OCI-LY7 (cell line): ENCODE measurements around the gene GGA2. TPM values are rescaled to one million over a fixed set of nuclear protein-coding genes. Genes with fewer than 3 reads are reported as not detected.

ENCODE experiments used
- BruUV-seq: library from RNA; stranded (reverse); fragments of 400-500 nt; replicated peaks from 2 replicates; lab custom pipeline; 2021; lab: Mats Ljungman, UMichigan
- CTCF ChIA-PET: fragments of 300-600 bp; sonication (Branson Sonifier 250); formaldehyde crosslinking; loops from one replicate; lab custom pipeline; 2022; ENCODE audit warnings: antibody characterized with exemption; ENCODE audit not compliant: unreplicated experiment; lab: Charles Lee
- POLR2A ChIA-PET: fragments of 300-600 bp; sonication (Branson Sonifier 250); formaldehyde crosslinking; loops from one replicate; lab custom pipeline; 2022; ENCODE audit warnings: antibody characterized with exemption; lab: Charles Lee
- DNase-seq: peaks from one replicate; pipeline ENCODE4 v3.0.0-alpha.2; 2015; ENCODE audit warnings: low spot score
- H2AFZ ChIP-seq: fragments of 200-600 bp; sonication (generic), shearing (Covaris generic); 2 replicates; pipeline ENCODE4 v1.6.1; 2014; ENCODE audit warnings: mild to moderate bottlenecking, antibody characterized with exemption, low read length, moderate library complexity
- H3K27ac ChIP-seq: fragments of 200-600 bp; sonication (generic); 2 replicates; pipeline ENCODE4 v1.5.1; 2014; ENCODE audit warnings: mixed run types, low read depth, mild to moderate bottlenecking, moderate library complexity, low read length, inconsistent platforms; ENCODE audit not compliant: poor library complexity, severe bottlenecking
- H3K36me3 ChIP-seq: fragments of 200-600 bp; sonication (generic); 2 replicates; pipeline ENCODE4 v1.6.1; 2014; ENCODE audit warnings: mild to moderate bottlenecking, antibody characterized with exemption, low read length, moderate library complexity, mixed read lengths; ENCODE audit not compliant: insufficient read depth
- H3K4me1 ChIP-seq: fragments of 200-600 bp; sonication (generic); 2 replicates; pipeline ENCODE4 v1.5.1; 2014; ENCODE audit warnings: mild to moderate bottlenecking, low read length; ENCODE audit not compliant: insufficient read depth, poor library complexity, severe bottlenecking
- H3K4me2 ChIP-seq: fragments of 200-600 bp; sonication (generic); 2 replicates; pipeline ENCODE4 v1.6.1; 2014; ENCODE audit warnings: mild to moderate bottlenecking, low read length
- H3K4me3 ChIP-seq: fragments of 200-600 bp; sonication (generic); 2 replicates; pipeline ENCODE4 v1.5.1; 2014; ENCODE audit warnings: mild to moderate bottlenecking, low read depth, low read length; ENCODE audit not compliant: poor library complexity, severe bottlenecking
- H3K79me2 ChIP-seq: fragments of 200-600 bp; sonication (generic); 2 replicates; pipeline ENCODE4 v1.6.1; 2016; ENCODE audit warnings: low read depth, mild to moderate bottlenecking, low read length, moderate library complexity, mixed read lengths; ENCODE audit not compliant: insufficient read depth
- H3K9me2 ChIP-seq: fragments of 200-600 bp; sonication (generic); 2 replicates; pipeline ENCODE4 v1.6.1; 2016; ENCODE audit warnings: mild to moderate bottlenecking, low read length, mixed read lengths; ENCODE audit not compliant: insufficient read depth
- H3K9me3 ChIP-seq: fragments of 200-600 bp; sonication (generic); 2 replicates; pipeline ENCODE4 v1.6.1; 2014; ENCODE audit warnings: mild to moderate bottlenecking, mixed run types, low read length, mixed read lengths
- H4K20me1 ChIP-seq: fragments of 200-600 bp; sonication (generic); 2 replicates; pipeline ENCODE4 v1.6.1; 2014; ENCODE audit warnings: mild to moderate bottlenecking, antibody characterized with exemption, low read length, moderate library complexity, mixed read lengths; ENCODE audit not compliant: insufficient read depth
- EZH2phosphoT487 ChIP-seq: fragments of 200-600 bp; sonication (generic); IDR thresholded peaks from 2 replicates; pipeline ENCODE4 v1.6.1; 2018; ENCODE audit warnings: low read depth, borderline replicate concordance, mild to moderate bottlenecking, mixed run types, antibody characterized with exemption, low read length, moderate library complexity, mixed read lengths
- intact Hi-C: fragments of 100-400 bp; cut with micrococcal nuclease; formaldehyde crosslinking; loops from one replicate; pipeline ENCODE4 v1.10.0; 2022; ENCODE audit not compliant: unreplicated experiment
- total RNA-seq, 2 experiments: library from RNA; depleted of rRNA in 1 of 2; stranded (reverse); fragments of >200 nt in 1 of 2; shearing (Covaris generic) in 1 of 2; gene quantifications; 2 replicates each; pipeline ENCODE4 v1.2.3, GENCODE V29; 2014 to 2022
- TF ChIP-seq, protein P1 (sequence below): fragments of 200-600 bp; sonication (generic); conservative IDR thresholded peaks from 2 replicates; pipeline ENCODE4 v1.5.1; 2014; ENCODE audit warnings: mild to moderate bottlenecking, antibody characterized with exemption, low read length, moderate library complexity, mixed read lengths

The GGA2 gene
- total RNA-seq, 2 experiments from 2014 or later: 213 to 580 TPM

DNA sequence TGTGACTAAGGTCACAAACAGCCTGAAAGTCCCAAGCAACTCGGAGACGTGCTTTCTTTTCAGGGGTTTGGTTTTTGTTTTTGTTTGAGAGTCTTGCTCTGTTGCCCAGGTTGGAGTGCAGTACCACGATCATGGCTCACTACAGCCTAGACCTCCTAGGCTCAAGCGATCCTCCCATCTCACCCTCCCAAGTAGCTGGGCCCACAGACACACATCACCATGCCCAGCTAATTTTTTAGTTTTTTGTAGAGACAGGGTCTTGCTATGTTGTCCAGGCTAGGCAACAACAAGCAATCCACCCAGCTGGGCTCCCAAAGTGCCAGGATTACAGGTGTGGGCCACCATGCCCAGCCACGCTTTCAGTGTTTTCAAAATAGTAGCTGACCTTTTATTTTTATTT, 19.8 kb upstream of the GGA2 start:
- peaks cover 85% of the 10 kb centered on the region for H3K36me3 ChIP-seq

DNA sequence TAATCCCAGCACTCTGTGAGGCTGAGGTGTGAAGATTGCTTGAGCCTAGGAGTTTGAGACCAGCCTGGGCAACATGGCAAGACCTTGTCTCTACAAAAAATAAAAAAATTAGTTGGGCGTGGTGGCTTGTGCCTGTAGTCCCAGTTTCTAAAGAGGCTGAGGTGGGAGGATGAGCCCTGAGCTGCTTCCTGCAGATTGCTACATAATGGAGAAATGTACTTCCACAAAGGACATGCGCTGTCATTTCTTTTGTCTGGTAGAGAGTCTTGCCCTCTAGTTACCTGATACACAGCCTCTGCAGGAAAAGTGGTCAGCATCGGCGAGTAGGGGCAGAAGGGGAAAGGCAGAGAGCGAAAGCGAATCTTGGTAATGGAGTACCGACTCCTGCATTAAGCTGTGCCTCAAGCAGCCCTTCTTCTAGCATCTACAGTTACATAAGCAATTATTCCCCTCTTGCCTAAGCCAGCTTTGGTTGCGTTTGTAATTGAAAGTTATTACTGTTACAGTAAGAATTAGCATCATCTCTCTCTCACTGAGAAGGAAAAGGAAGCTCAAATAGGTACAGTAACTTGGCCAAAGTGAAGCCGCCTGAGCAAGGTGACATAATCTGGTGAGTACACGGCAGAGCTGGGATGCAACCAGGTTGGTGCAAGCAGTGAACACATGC, 18.5 kb upstream of the GGA2 start:
- no peak for TF ChIP-seq EZH2phosphoT487
- TF ChIP-seq, protein P1, sequence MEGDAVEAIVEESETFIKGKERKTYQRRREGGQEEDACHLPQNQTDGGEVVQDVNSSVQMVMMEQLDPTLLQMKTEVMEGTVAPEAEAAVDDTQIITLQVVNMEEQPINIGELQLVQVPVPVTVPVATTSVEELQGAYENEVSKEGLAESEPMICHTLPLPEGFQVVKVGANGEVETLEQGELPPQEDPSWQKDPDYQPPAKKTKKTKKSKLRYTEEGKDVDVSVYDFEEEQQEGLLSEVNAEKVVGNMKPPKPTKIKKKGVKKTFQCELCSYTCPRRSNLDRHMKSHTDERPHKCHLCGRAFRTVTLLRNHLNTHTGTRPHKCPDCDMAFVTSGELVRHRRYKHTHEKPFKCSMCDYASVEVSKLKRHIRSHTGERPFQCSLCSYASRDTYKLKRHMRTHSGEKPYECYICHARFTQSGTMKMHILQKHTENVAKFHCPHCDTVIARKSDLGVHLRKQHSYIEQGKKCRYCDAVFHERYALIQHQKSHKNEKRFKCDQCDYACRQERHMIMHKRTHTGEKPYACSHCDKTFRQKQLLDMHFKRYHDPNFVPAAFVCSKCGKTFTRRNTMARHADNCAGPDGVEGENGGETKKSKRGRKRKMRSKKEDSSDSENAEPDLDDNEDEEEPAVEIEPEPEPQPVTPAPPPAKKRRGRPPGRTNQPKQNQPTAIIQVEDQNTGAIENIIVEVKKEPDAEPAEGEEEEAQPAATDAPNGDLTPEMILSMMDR: no peak
- POLR2A ChIA-PET: interaction anchor here (0.6 to 0.9 kb wide), 2 partner anchors 8 to 30 kb away, joined by 4 read pairs; no protein-coding TSS in a partner anchor
- Histone ChIP-seq H3K79me2 (no peaks in the 10 kb centered on the region), H4K20me1 (no peaks in the 10 kb centered on the region), H3K4me3 (no peak overlapping the region), H3K36me3 (peaks cover 85% of the 10 kb centered on the region), H3K9me2 (no peaks in the 10 kb centered on the region), H3K4me1 (peaks cover 7% of the 10 kb centered on the region), H3K4me2 (no peak overlapping the region), H3K27ac (no peak overlapping the region), H2AFZ (no peak overlapping the region), H3K9me3 (no peaks in the 10 kb centered on the region)
- intact Hi-C loops: no loop called here
- no peak for DNase-seq
- CTCF ChIA-PET: no interaction called here
- BruUV-seq: no TSS peak

More for the DNA sequence above, 19.8 kb upstream of the GGA2 start:
- no peaks in the 10 kb centered on the region for H3K79me2 ChIP-seq
- H4K20me1 ChIP-seq: no peaks in the 10 kb centered on the region
- no peaks in the 10 kb centered on the region for H3K4me1 ChIP-seq
- H2AFZ ChIP-seq: no peak overlapping the region
- H3K9me2 ChIP-seq: no peaks in the 10 kb centered on the region
- TF ChIP-seq, protein P1: no peak
- no peak for TF ChIP-seq EZH2phosphoT487
- no TSS peak for BruUV-seq
- ChIA-PET POLR2A (interaction anchor here (0.6 kb wide), 1 partner anchor 8 kb away, joined by 4 read pairs; no protein-coding TSS in a partner anchor), CTCF (no interaction called here)
- no peak overlapping the region for H3K27ac ChIP-seq
- no peak for DNase-seq
- no peaks in the 10 kb centered on the region for H3K9me3 ChIP-seq
- no peak overlapping the region for H3K4me2 ChIP-seq
- no peak overlapping the region for H3K4me3 ChIP-seq
- intact Hi-C loops: no loop called here

DNA sequence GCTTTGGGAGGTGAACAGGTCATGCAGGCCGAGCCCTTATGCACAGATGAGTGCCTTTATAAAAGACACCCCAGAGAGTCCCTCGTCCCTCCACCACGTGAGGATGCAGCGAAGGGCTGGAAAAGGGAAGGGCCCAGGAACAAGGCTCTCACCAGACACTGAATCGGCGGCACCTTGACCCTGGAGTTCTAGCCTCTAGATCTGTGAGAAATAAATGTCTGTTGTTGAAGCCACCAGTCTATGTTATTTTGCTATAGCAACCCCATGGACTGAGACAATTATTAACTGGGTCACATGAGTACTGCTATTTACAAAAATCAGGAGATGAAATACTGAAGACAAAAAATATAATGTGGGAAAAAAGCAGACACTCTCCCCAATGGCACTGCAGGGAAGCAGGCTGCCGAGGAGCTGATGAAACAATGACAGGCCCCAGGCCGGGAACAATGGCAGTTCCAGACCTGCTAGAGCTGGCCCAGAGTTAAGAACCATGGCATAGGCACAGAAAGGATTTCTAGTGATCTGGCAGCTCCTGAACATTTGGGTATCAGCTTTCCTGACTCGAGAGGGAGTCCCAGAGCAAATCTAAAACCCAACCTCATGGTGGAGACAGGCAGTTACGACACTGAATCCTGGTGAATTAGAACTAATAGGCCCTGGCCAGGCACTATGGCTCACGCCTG, 17.8 kb upstream of the GGA2 start:
- DNase-seq: no peak
- no peaks in the 10 kb centered on the region for H3K9me3 ChIP-seq
- H3K9me2 ChIP-seq: no peaks in the 10 kb centered on the region
- no peaks in the 10 kb centered on the region for H4K20me1 ChIP-seq
- peaks cover 85% of the 10 kb centered on the region for H3K36me3 ChIP-seq
- no peak overlapping the region for H3K4me2 ChIP-seq
- peaks cover 14% of the 10 kb centered on the region for H3K4me1 ChIP-seq
- no peak overlapping the region for H3K4me3 ChIP-seq
- CTCF ChIA-PET: interaction anchor here (0.6 kb wide), 1 partner anchor 35 kb away, joined by 3 read pairs; no protein-coding TSS in a partner anchor
- TF ChIP-seq, protein P1: no peak
- no peak for TF ChIP-seq EZH2phosphoT487
- BruUV-seq: no TSS peak
- POLR2A ChIA-PET: interaction anchor here (0.6 kb wide), 1 partner anchor 31 kb away, joined by 4 read pairs; no protein-coding TSS in a partner anchor
- intact Hi-C loops: no loop called here
- H3K27ac ChIP-seq: no peak overlapping the region
- no peaks in the 10 kb centered on the region for H3K79me2 ChIP-seq
- H2AFZ ChIP-seq: no peak overlapping the region
